Measurements from ENCODE around the gene MYEOV.

The MYEOV gene

DNA sequence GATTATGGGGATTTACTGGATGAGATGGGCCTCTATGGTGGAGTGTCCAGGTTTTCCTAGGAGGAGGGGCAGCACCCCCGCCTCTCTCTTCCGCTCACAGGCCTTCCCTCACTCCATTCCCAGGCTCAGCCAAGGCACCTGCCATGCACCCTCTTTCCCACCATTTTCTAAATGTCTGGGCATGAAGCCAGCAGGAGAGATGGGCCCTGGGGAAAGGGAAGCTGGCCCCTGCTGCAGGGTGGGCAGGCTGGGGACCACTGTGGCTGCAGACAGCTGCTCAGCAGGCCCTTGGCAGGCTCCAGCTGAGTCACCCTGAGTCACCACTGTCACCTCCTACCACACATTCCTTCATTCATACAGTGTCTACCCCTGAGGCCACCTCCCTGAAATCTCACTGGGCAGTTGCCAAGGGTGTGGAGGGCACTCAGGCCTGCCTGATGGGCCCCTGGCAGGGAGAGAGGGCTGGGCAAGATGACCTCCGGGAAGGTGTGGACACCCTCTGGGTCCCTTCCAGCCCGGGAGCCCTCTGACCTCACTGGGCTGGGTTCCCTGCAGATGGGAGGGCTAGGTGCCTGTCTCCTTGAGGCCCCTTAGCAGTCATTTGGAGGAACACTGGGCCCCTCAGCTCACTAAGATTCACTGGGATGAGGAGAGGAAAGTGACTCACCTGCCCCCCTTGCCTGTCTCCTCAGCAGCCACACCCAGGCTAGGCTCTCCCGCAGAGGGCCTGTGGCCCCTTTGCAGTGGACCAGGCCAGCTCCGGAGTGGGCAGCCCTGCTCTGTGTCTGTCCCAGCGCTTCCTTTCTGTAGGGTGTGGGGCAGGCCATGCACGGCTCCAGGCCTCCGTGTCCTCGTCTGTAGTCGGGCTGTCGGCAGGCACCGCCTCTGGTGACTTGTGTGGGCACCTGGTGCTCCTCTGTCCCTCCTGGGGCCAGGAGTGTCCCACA is 7.8 kb downstream of the MYEOV start:
- DNase-seq (ENCODE audit: low spot score), result no peak

DNA sequence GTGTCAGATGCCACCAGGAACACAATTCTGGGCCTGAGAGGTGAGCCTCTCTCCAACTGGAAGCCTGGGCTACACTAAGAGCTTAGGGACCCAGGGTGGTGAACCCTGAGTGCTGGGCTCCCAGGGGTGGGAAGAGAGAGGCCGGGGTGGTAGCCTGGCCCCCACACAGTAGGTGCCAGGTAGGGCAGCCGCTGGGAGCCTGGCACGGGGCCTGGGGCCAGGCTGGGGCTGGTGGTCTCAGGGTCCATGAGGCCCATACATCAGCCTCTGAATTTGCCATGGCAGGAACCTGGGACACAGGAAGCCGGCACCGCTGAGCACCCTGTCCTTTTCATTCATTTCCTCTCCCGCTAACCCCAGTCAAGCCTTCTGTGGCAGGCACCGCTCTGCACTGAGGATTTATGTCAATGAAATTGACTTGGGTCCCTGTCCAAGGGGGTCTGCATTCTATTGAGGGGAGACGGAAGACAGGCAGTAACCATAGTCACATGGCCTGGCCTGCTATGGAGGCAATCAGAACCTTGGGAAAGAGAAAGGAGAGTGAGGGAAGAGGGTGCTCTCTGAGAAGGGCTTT is 8.6 kb downstream of the MYEOV start:
- DNase-seq (ENCODE audit: low spot score), result no peak

DNA sequence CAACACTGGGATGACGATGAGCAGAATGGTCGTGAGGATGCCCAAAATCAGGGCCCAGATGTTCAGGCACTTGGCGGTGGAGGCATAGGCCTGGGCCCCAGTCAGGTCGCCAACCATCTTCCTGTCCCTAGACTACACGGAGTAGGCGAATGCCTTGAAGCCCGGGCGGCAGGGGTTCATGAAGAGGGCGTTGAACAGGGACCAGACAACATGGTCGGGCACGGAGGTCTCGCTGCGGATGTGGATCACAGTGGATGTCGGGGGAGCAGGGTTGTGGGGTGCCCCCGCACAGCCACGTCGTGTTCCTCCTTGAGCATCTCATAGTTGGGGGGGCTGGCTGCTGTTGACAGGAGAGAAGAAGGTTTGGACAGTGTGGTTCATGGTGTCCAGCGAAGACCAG is 9.5 kb downstream of the MYEOV start:
- DNase-seq (ENCODE audit: low spot score), result no peak

DNA sequence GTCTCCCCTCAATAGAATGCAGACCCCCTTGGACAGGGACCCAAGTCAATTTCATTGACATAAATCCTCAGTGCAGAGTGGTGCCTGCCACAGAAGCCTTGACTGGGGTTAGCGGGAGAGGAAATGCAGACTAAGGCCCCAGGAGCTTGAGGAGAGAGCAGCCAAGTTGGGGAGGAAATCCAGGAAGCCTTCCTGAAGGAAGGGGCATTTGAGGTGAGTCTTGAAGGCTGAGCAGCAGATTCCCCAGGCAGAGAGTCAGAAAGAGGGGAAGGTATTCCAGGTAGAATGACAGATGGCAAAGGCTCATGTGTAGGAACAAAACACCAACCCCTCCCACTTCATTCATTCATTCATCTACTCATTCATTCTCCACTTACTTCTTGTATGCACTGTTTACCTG is 10.3 kb downstream of the MYEOV start:
- no peak for DNase-seq (ENCODE audit: low spot score)

DNA sequence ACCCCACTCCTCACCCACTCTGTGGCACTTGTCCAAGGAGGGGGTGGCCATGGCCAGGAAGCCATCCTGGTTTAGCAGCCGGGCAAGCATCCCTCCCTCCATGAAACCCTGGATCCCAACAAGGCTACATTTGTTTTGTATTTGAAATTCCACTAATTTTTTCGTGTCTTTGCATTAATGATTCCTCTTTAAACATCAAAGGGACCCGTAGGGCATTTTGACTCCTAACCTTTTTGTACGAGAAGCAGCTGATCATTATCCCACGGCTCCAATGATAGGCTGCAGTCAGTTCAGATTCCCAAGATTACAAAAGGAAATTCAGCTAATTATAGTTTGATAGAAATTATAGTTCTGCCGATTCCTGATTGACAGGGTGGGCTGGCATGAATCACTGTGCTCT is 10.7 kb downstream of the MYEOV start:
- no peak for DNase-seq (ENCODE audit: low spot score)

DNA sequence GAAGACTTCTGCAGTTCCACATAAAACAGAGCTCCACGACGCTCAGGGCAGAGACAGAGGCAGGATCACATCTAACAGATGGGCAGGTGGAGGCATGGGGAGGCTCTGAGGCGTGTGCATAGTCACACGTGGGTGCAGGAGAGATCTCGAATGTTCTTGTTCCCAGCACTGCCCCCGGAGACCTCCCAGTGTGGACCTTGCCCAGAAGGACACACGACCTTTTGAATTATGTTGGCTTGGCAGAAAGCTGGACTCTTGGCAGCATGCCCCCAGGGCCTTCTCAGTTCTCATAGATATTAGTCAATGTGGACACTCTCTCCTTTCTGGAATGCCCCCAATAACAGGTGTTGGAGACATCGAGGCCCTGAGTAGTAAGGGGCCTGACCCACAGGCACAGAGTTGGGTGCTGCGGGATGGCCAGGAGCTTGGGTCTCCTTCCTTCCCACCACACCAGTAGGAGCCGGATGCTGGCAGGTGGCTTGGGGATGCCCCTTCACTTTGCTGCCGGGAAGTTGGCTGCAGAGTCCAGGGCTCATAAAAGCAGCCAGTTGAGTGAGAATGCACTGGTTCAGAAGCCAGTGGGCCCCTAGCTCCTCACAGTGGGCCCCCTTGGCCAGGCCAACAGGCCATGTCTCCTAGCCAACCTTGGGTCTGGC is 12.1 kb downstream of the MYEOV start:
- DNase-seq (ENCODE audit: low spot score), result no peak

DNA sequence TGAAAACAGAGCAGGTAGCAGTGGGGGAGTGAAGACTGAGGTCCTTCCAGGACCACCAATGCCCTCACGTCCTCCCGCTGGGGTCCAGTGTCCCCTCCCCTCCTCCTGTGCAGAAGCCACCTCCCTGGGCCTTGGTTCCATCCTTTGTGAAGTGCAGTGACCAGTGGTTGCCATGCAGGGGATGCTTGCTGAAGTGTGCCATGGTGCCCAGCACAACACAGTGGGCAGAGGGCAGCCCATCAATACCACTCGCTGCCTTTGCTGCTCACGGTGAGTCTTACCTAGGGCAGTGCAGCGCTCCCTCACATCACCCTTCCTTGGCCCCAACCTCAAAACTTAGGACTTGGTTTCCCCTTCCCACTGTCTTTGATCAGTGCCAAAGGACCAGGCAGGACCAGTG is 12.9 kb downstream of the MYEOV start:
- DNase-seq (ENCODE audit: low spot score), result no peak

DNA sequence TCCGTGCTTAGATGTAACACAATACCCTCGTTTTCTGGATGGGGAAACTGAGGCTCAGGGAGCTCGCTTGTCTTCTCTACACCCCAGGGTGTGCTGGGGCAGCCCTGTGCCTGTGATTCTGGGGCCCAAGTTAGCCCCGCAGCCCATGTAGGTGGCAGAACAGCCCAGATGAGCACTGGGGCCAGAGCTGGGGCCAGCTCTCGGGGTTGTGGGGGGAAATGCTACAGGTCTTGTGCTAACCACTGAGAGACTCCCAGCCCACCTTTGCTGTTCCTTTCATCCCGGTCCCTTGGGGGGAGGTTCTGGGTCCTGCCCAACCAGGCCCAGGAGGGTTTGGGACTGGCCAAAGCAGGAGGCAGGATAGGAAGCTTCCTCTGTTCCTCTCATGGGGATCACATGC is 13.5 kb downstream of the MYEOV start:
- no peak for DNase-seq (ENCODE audit: low spot score)

DNA sequence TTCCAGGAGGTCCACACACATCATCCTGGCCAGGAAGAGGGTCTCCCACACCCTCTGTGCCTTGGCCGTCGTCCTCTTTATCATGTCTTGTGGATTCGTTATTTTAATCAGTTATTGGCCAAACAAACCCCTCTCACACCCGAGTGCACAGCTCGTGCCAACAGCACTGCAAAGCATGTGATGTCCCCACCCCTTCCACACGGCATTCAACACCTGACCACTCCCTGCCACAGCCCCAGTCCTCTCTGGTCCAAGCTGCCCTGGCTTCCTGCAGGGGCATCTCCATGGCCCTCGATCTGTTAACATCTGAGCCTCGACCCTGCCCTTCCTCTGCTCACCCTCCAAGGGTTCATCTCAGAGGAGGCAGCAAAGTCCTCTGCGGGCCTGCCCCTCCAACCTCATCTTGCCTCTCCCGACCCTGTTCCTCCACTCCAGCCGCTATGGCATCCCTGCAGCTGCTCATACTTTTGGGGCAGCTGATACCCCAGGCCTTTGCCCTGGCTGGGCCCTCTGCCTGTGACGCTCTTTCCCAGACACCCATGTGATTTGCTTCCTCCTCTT is 14.0 kb downstream of the MYEOV start:
- no peak for DNase-seq (ENCODE audit: low spot score)

DNA sequence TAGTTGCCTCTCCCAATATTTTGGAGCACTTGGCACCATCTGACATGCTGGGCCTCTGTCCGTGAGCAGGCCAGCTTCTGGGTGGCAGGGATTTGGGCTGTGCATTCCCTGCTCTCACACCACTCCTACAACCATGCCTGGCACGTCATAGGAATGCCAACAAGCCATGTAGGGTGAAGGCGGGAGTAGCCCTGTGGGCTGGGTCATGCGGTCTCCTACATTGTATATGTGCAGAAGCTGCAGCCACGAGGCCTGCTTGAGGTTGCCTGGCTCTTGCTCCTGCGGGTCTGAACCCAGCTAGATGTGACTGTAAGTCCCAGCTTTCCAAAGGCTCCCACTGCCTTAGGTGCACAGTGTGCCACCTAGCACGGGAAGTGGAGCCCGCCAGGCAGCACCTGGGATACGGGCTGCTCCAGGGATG is 14.5 kb downstream of the MYEOV start:
- DNase-seq (ENCODE audit: low spot score), result no peak

DNA sequence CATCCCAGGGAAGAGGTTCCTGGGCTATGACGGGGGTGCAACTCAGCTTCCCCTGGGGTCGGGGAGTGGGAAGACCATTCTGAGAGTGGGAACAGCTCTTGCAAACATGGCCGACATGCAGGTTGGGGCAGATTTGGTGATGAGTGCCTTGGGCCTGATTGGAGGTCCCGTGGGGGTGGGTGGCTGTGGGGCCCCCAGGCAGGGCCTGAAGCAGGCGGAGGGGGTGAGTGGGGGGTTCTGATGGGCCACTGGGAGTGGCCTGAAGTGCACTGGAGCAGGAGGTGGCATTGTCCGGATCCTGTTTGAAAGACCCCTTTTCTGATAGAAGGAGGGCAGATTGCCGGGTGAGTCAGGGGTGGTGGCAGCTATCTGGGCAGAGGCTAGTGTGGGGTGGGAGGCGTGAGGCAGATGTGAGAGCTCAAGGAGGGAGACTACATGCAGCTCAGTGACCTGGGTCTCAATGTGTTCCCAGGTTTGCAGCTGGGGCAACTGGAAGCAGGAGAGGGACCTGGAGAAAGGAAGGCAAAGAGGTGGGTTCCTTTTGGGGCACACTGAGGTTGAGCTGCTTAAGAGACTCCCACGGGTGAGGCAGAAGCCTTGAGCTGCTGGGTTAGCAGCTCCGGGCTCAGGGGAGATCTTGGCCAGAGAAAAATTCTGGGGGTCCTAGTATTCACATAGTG is 15.1 kb downstream of the MYEOV start:
- no peak for DNase-seq (ENCODE audit: low spot score)

DNA sequence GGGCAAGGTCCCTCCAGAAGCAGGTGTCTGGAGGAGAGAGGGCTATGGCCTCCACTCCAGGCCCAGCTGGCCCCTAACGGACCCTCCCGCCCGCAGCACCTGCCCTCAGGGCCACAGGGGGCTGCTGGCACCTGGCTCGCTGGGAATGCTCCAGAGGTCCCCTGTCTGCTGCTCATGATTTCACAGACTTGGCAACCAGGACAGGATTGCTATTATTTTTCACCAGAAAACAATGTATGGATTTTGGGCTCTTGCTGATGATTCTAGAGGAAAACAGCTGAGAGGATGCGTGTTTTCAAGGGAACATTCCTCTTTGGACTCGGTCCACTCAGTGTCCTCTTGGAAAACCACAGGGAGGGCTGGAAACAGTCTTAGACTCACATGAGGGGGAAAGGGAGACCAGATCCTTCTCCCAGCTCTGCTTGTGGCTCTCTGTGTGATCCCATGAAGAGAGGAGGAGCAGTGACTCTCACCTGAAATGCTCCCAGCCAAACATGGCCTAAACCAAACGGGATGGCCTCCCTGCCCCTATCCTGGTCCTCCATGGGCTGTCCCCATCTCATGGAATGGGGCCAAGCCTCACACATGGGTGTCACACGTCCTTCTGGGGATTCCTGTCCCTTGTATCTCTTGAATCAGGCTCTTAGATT is 15.8 kb downstream of the MYEOV start:
- DNase-seq (ENCODE audit: low spot score), result no peak

DNA sequence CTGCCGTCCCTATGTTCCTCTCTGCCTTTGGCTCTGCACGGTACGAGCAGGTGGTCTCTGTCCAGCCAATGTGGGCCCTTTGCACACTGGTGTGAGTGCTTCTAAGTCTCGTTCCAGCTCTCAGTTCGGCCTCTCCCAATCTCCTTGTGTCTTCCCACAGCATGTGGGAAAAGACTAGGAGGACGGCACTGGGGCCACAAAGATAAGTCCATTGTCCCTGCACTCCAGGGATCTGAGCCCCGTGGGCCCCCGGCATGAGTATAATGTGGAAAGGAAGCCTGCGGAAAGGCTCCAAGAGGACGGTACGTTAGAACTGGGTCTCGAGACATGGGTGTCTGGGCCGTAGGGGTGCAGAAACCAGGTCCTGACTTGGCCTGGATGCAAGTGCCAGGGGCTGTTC is 16.4 kb downstream of the MYEOV start:
- DNase-seq (ENCODE audit: low spot score), result no peak

DNA sequence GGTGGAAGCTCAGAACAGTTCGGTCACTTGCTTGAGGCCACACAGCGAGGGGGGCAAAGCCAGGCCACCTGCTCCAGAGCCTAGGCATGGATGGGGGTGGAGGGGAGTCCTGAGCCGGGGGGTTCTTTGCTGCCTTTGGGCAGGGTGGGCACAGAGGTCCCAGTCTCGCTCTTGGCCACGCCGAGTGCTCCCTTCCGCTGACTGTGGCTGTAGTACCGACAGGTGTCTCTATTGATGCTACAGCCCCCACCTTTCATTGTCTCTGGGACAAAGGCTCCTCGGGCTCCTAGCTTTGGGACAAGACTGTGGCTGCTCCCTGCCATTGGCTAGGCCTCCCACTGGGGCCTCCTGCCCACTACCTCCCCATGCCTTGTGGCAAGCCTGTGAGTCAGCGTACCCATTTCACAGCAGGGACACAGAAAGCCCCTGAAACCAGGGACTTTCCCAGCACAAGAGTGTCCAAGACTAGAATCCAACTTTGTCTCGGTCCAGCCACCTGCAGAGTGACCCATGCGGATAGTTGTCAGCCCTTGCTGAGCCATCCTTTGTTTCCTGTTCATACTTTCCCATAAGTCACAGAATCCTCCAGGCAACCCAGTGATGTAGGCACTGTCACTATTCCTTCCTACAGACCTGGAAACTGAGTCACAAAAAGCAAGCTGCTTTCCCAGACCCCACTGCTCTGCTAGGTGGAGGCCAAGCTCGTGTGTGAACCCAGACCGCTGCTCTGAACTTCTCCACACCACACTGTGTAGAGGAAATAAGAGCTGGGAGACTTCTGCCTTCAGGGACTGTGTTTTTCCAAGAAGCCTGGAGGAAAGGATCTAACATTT is 17.2 kb downstream of the MYEOV start:
- no peak for DNase-seq (ENCODE audit: low spot score)

DNA sequence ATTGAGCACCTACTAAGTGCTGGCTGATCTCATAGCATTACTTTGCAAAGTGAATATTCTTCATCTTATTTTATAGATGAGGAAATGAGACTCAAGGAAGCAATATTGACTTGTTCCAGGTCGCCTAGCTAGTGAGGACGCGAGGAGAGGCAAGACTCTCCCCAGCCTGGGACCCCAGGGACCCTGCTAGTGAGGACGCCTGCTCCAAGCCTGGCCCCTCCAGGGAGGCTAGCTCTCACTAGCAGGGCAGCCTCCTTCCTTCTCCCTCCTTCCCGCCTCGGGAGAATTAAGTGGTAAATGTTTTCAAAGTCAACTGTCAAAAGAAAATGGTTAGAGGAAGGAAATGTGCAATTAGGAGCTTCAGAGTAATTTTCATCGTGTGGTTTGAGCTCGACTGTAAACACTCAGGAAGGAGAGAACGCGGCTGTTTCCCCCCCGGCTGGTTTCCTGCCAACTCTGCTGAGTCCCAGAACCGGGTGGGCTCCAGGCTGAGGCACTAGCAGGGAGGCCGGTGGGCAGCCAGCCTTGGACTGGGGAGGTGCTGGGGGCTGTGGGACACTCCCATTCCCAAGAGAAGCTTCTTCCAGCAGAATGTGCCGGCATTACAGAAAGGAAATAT is 17.9 kb downstream of the MYEOV start:
- DNase-seq (ENCODE audit: low spot score), result no peak

DNA sequence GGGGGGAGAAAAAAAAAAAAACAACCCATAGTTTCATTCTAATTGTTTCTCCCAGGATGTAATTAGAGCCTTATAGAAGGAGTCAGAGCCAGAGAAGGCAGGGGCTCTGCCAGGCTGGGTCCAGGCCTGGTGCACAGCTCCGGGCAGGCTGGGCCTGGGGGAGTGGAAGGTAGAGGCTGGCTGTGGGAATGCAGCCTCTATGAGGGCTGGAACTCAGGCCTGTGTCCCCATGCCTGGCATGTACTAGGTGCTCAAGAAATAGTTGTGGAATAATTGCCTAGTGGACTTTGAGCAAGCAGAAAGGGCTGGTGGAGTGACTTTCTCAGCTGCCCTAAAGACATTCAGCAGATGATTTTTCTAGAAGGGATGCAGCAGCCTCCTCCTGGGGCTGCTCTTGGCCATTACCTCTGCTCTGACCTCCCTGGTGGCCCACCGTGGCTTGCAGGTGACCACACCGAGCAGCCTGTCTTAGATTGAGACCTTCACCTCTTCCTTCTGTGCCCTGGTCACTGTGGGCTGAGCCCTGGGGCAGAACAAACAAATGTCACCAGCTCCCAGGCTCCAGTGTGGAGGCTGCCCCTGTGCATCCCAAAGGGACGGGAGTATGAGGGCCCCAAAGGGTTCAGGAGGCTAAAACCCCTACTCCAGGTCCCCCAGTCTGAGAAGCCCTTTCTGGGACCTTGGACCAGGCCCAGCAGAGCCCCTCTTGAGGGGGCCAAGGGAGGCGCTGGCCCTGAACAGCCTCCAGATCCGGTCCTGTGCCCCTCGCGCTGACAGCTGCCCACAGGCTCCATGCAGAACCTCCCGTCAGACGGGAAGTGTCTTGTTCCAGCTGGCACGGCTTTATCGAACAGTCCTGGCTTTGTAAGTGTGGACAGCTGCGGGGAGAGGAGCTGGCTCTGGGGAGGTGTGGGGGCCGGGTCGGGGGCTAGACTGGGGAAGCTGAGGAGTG is 18.8 kb downstream of the MYEOV start:
- no peak for DNase-seq (ENCODE audit: low spot score)

DNA sequence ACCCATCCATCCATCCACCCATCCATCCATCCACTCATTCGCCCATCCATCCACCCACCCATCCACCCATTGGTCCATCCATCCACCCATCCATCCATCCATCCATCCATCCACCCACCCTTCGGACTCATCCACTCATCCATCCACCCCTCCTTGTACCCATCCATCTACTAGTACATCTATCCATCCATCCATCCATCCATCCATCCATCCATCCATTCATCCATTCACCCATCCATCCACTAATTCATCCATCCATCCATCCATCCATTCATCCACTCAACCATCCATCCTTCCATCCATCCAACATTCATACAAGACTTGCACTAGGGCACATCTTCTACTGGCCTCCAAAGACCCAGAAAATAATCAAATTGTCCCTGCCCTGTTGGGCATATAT is 20.0 kb downstream of the MYEOV start:
- DNase-seq (ENCODE audit: low spot score), result no peak

DNA sequence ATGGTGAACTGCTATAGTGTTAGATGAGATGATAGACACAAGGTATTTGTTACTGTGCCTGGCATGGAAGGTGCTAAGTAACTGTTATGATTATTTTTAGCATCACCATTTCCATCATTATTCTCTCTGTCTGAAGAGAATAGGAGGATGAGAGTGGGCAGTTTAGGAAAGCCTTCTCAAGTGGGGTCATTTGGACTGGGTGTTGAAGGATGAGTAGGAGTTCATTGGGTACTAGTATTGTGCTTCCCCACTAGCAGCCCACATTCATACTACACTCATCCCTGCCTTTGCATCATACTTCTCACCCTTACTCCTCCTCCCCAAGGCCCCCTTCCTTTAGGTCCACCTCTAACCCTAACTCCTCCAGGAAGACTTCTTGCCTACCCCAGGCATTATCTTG is 20.6 kb downstream of the MYEOV start:
- no peak for DNase-seq (ENCODE audit: low spot score)

DNA sequence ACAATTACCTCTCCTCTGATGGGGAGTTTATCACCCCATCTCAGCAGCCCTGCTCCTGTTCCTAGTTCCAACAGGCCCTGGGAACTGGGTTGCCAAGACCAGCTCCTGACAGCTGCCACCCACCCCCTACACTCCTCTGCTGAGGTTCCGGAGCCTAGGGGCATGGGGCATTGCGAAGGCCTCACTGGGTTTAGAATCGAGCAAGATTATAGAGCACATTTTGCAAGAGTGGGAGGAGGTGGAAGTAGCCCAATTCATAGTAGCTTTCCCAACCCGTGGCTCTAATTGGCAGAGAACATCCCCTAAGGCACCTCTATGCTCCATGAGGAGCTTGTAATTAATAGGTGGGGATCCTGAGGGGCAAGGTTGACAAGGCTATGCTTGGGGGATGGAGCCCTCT is 23.0 kb downstream of the MYEOV start:
- DNase-seq (ENCODE audit: low spot score), result no peak

Data from D341Med (cell line).